ENCODE results near the gene PRR33.

Gene PRR33

DNA sequence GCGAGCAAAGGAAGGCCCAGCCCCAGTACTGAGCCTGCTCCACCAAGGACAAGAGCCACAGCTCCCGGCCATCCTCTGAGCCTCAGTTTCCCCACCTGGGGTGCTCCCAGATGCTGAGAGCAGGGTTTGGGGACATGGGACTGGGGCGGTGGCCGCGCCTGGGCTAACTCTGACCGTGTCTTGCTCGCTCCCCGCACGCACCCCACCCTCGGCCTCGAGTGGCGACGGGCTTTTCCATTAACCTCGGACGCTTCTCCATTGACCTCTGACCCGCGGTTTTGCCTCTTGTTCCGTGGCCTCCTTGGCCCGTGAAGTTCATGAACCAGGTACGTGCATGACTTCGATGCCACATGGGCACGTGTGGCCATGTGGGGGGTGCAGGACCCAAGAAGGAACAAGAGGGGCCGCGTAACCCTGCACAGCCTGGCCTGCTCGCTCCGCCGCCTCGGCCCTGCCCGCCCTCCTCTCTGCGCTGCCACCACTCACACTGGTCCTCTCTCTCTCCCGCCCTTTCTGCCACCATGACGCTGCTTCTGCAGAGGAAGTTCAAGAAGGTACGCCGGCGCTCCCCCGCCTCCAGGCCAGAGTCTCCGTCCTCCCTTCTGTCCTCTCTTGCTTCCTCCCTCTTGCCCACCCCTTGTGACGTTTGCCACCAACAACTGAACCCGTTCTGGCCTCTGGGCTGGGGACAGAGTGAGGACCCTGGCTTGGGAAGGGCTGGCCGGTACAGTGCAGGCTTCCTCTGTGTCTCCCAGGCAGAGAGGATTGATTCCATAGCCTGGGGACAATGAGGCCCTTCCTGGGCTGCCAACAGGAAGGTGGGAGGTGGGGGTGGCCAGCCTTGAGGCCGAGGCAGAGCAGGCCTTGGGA lies 34.7 kb upstream of the PRR33 start:
- Histone ChIP-seq H4K20me1 (ENCODE audit: control insufficient read depth, insufficient read depth, low read depth, low read length) (no peaks in the 10 kb centered on the region), H3K4me3 (ENCODE audit: low read length) (no peak overlapping the region), H3F3A (ENCODE audit: control insufficient read depth, insufficient read depth) (no peaks in the 10 kb centered on the region), H3K9me3 (ENCODE audit: control insufficient read depth, insufficient read depth, low read length) (no peaks in the 10 kb centered on the region), H3K27ac (ENCODE audit: low read depth, low read length) (no peak overlapping the region), H3K36me3 (ENCODE audit: control insufficient read depth, low read length) (no peaks in the 10 kb centered on the region), H3K4me2 (ENCODE audit: low read length) (no peak overlapping the region), H3K9me2 (replicated peaks; ENCODE audit: control insufficient read depth, low read length) (no peaks in the 10 kb centered on the region), H3K79me2 (ENCODE audit: control insufficient read depth, low read length) (no peaks in the 10 kb centered on the region), H3K27me3 (ENCODE audit: control insufficient read depth, low read length) (no peaks in the 10 kb centered on the region), H3K4me1 (ENCODE audit: control insufficient read depth, low read length) (no peaks in the 10 kb centered on the region)
- TF ChIP-seq, protein P1, sequence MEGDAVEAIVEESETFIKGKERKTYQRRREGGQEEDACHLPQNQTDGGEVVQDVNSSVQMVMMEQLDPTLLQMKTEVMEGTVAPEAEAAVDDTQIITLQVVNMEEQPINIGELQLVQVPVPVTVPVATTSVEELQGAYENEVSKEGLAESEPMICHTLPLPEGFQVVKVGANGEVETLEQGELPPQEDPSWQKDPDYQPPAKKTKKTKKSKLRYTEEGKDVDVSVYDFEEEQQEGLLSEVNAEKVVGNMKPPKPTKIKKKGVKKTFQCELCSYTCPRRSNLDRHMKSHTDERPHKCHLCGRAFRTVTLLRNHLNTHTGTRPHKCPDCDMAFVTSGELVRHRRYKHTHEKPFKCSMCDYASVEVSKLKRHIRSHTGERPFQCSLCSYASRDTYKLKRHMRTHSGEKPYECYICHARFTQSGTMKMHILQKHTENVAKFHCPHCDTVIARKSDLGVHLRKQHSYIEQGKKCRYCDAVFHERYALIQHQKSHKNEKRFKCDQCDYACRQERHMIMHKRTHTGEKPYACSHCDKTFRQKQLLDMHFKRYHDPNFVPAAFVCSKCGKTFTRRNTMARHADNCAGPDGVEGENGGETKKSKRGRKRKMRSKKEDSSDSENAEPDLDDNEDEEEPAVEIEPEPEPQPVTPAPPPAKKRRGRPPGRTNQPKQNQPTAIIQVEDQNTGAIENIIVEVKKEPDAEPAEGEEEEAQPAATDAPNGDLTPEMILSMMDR (IDR thresholded peaks at IDR 0.05; ENCODE audit: low read depth, low read length, poor library complexity, severe bottlenecking), result no peak
- no peak for TF ChIP-seq EZH2phosphoT487 (IDR thresholded peaks at IDR 0.05; ENCODE audit: borderline replicate concordance, low read length)

DNA sequence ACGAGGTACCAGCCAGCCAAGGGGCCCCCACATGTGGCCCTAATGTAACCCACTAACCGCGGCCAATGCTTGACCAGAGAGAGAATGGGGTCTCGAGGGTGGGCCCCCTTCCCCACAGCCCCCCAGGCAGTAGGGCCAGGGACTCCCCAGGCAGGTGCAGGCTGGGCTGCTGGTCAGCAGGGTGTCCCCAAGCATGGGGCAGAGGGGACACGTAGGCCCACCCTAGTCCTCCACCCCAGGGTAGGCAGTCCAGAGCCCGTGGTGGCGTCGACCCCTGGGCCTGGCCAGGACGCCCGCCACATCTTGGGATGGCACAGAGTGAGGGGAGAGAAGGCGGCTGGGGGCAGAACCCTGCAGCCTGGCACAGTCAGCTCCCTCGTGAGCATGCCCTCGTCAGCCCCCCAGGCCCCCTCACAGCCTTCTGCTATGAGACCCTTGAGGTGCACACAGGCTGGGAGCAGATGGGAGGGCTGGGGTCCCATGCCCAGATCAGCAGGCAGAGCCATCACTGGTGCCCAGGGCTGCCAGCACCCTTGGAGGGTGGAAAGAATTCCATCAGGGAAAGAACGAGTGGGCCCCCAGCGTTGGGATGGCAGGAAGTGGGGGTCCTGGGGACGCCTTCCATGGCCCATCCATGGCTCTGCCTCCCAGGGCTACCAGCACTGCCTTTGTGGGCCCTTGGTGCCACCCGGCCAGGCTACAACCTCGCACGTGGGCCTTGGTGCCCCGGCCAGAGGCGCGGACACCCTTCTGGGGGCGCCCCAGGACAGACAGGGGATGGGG lies 33.9 kb upstream of the PRR33 start:
- H3K36me3 ChIP-seq (ENCODE audit: control insufficient read depth, low read length), result no peaks in the 10 kb centered on the region
- H3K79me2 ChIP-seq (ENCODE audit: control insufficient read depth, low read length), result no peaks in the 10 kb centered on the region
- H3K4me3 ChIP-seq (ENCODE audit: low read length), result no peak overlapping the region
- TF ChIP-seq, protein P1 (IDR thresholded peaks at IDR 0.05; ENCODE audit: low read depth, low read length, poor library complexity, severe bottlenecking), result no peak
- TF ChIP-seq EZH2phosphoT487 (IDR thresholded peaks at IDR 0.05; ENCODE audit: borderline replicate concordance, low read length), result no peak
- H3K27me3 ChIP-seq (ENCODE audit: control insufficient read depth, low read length), result no peaks in the 10 kb centered on the region
- H4K20me1 ChIP-seq (ENCODE audit: control insufficient read depth, insufficient read depth, low read depth, low read length), result no peaks in the 10 kb centered on the region
- H3K4me1 ChIP-seq (ENCODE audit: control insufficient read depth, low read length), result no peaks in the 10 kb centered on the region
- H3K27ac ChIP-seq (ENCODE audit: low read depth, low read length), result no peak overlapping the region
- H3K9me2 ChIP-seq (replicated peaks; ENCODE audit: control insufficient read depth, low read length), result no peaks in the 10 kb centered on the region
- no peaks in the 10 kb centered on the region for H3K9me3 ChIP-seq (ENCODE audit: control insufficient read depth, insufficient read depth, low read length)
- no peaks in the 10 kb centered on the region for H3F3A ChIP-seq (ENCODE audit: control insufficient read depth, insufficient read depth)
- H3K4me2 ChIP-seq (ENCODE audit: low read length), result no peak overlapping the region

DNA sequence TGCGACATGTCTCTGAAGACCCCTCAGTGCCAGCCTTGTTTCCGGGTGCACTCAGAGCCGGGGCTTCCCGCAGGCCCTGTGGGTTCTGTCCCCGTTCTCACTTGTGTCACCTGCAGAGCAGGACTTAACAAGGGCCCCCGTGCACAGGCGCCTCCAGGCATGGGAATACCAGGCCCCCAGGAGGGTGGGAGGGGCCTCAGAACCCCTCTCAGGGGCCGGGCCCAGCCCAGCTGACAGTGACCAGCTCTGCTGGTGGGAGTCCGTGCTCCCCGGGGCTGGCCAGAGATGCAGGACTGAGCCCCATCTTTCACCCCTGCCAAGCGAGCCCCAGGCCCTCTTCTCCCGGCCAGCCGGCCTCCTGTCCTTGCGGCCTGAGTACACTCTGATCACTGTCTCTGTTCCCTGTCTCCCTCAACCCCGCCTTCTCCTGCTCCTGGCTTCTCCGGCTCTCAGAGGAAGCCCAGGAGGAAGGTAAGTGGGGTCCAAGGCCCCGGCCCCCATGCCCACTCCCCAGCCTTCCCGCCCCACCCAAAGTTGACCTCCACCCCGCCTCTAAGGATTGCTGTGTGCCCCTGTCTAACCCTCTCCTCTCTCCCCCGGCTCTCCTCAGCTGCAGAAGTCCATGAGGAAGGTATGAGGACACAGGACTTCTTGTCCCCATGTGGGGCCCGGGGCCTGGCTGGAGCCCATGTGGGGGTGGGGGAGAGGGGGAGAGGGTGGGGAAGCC lies 33.1 kb upstream of the PRR33 start:
- H3F3A ChIP-seq (ENCODE audit: control insufficient read depth, insufficient read depth), result no peaks in the 10 kb centered on the region
- H3K27ac ChIP-seq (ENCODE audit: low read depth, low read length), result no peak overlapping the region
- H3K27me3 ChIP-seq (ENCODE audit: control insufficient read depth, low read length), result no peaks in the 10 kb centered on the region
- no peak overlapping the region for H3K4me3 ChIP-seq (ENCODE audit: low read length)
- TF ChIP-seq EZH2phosphoT487 (IDR thresholded peaks at IDR 0.05; ENCODE audit: borderline replicate concordance, low read length), result no peak
- TF ChIP-seq, protein P1 (IDR thresholded peaks at IDR 0.05; ENCODE audit: low read depth, low read length, poor library complexity, severe bottlenecking), result no peak
- H3K4me2 ChIP-seq (ENCODE audit: low read length), result no peak overlapping the region
- H3K36me3 ChIP-seq (ENCODE audit: control insufficient read depth, low read length), result no peaks in the 10 kb centered on the region
- H4K20me1 ChIP-seq (ENCODE audit: control insufficient read depth, insufficient read depth, low read depth, low read length), result no peaks in the 10 kb centered on the region
- no peaks in the 10 kb centered on the region for H3K9me2 ChIP-seq (replicated peaks; ENCODE audit: control insufficient read depth, low read length)
- no peaks in the 10 kb centered on the region for H3K4me1 ChIP-seq (ENCODE audit: control insufficient read depth, low read length)
- H3K9me3 ChIP-seq (ENCODE audit: control insufficient read depth, insufficient read depth, low read length), result no peaks in the 10 kb centered on the region
- no peaks in the 10 kb centered on the region for H3K79me2 ChIP-seq (ENCODE audit: control insufficient read depth, low read length)
